ENCODE measurements around the gene JAM3.
"Not testable (repeated sequence)": the region's sequence is repeated elsewhere in the genome, so short reads cannot be mapped to it uniquely, and the experiment has no call there.

Gene JAM3

DNA sequence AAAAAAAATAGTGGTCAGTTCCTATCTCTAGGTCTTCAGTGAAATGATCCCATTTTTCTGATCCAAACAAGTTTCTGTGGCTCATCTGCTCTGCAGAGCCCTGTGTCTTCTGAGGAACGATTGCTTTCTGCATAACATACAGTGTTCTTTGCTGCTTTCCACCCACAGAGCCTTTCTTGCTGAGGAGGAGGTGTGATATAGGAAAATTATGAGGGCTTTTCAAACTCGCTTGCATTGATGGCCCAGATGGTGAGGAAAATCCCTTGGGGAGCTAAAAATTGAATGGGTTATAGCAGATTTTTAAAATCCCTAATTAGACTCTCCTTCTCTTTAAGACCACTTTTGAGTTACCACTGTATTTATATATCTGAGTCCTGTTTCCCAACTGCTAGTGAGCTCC lies 31.3 kb downstream of the JAM3 start:
- DNase-seq (ENCODE audit: low read depth in 2 of 2, low spot score in 1 of 2) = no peak

DNA sequence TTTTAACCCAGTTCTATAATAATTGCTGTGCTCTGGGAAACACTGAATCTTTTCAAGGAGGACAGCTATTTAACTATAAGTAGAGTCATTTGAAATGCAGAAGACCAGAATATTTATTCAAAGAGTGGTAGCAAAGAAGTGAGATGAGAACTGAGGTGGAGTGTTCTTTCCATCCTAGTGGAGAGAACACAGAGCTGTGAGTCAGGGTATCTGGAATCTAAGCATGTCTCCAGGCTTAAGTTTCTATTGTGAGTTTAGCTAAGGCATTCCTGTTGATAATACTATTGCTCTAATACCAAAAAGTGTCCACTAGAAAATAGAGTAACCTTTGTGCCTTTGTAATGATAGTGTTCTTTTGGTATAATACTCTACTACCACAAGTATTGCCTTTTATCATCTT lies 32.4 kb downstream of the JAM3 start:
- DNase-seq (ENCODE audit: low read depth in 2 of 2, low spot score in 1 of 2) = no peak

DNA sequence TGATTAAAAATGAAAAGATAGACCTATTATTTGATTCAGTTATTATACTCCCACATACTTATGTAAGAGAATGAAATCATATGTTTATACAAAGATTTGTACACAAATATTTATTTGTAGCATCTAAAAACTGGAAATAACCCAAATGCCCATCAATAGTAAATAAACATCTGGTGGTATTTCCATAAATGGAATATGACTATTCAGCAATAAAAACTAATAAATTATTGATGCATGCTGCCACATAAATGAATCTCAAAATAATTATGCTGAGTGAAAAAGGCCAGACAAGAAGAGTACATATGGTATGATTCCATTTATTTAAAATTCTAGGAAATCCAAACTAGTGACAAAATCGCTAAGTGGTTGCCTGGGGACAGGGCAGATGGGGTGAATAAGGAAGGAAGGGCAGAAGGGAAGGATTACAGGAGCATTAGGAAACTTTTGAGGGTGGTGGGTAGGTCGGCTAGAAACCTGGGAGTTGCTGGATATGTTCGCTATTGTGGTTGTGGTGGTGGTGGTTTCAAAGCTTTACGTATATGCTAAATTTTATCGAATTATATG lies 41.5 kb downstream of the JAM3 start:
- DNase-seq (ENCODE audit: low read depth in 2 of 2, low spot score in 1 of 2) = no peak

DNA sequence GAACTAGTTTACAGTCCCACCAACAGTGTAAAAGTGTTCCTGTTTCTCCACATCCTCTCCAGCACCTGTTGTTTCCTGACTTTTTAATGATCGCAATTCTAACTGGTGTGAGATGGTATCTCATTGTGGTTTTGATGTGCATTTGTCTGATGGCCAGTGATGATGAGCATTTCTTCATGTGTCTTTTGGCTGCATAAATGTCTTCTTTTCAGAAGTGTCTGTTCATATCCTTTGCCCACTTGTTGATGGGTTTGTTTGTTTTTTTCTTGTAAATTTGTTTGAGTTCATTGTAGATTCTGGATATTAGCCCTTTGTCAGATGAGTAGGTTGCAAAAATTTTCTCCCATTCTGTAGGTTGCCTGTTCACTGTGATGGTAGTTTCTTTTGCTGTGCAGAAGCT lies 44.9 kb downstream of the JAM3 start:
- DNase-seq (ENCODE audit: low read depth in 2 of 2, low spot score in 1 of 2) = not testable (repeated sequence)

DNA sequence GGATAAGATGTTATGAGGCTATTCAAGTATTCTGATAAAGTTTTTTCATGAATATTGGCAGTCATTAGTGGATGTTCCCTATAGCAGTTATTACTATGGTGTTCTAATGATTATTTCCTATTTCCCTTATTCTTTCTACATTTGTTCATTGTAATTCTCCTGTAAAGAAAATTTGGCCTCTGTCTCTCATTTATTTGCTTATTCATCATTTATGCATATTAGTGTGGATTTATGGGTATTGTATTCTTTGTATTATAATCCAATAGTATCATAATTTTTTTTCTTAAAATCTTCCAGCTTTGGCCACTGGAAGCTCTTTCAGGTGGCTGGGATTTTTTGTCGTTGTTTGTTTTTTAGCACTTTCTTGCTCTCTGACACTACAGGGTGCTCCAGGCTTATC lies 47.3 kb downstream of the JAM3 start:
- no peak for DNase-seq (ENCODE audit: low read depth in 2 of 2, low spot score in 1 of 2)

DNA sequence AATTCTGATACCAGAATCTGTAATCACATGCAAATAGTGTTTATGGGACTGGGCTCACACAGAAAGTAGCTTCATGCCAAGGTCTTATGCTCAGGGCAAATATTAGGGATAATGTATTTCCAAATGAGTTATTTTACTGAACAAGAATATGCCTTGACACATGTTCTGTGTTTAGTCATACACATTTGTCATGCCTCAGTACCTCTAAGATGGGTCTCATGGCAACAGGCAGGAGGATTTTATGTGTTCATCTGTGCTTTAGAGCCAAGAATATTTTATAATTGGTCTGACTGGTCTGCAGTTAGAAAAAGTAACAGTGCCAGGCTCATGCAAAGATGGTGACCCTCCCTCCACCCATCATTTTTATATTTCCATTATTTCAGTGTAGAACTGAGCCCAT lies 49.1 kb downstream of the JAM3 start:
- DNase-seq (ENCODE audit: low read depth in 2 of 2, low spot score in 1 of 2) = no peak

DNA sequence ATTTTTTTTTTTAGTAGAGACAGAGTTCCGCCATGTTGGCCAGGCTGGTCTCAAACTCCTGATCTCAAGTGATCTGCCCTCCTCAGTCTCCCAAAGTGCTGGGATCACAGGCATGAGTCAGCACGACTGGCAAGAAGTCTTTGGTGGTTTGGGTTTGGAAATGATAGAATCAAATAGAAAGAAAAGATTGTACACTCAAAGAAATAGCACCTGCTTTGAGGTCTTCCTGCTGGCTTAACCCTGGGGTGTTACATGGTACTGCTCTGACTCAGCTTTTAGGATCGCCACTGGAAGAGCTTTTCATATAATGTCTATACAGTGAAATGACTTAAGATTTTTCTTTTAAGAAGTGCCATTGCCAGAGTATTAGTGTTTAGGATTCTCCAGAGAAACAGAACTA lies 50.2 kb downstream of the JAM3 start:
- DNase-seq (ENCODE audit: low read depth in 2 of 2, low spot score in 1 of 2) = no peak

DNA sequence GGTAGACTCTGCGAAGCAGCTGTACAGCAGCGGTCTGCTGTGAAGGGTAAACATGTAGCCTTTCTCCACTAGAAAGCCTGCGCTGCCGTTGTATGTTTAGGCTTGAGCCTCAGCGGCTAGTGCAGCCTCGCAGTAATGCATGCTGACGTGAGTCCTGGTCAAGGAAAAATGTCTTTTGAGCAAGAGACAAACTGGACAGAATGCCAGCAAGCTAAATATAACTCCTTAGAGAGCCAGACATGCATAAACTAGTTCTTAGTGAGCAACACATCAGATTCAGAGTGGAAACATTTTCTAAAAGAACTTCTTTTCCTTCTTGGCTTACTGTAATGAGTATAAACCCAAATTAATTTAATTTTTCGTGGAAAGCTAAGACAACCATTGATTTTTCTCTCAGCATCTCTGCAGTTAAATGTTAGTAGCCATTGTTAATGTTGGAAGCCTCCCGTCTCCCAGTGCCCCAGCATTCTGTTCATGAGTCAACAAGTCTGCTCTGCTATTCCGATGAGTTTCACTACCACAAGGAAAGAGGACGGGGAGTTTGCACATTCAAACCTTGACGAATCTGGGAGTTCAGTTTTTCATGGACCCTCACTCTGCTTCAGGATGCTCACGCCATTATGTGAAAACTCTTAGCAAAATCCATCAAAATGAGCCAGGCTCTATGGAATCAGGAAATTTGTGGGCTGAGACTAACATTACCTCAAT lies 51.4 kb downstream of the JAM3 start:
- DNase-seq (ENCODE audit: low read depth in 2 of 2, low spot score in 1 of 2) = no peak

DNA sequence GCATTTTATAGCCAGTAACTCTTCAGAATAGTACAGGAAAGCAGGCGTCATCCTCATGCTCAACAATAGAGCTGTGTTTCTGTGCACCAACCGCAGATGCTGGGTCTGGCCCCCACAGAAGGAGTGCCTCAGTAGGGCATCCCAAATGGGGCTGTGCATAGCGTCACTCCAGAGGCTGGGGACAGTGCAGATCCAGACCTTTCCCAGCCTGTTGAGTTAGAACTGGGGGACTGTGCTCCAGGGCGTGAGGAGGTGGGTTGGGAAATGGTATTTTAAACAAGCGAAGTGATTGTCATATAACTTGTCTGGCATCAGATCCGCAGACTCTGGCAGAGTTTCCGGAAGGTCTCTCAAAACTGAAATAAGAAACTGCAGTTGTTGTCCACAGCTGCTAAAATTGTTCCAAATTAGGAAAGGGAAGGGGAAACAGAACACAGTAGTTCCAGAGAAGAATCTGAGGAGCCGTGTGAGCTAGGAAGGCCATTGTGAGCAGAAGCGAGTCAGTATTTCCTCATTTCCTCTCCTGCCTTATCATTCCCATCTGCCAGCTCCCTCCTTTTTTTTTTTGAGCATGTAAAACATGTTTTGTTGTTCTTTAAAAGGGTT lies 52.2 kb downstream of the JAM3 start:
- no peak for DNase-seq (ENCODE audit: low read depth in 2 of 2, low spot score in 1 of 2)

DNA sequence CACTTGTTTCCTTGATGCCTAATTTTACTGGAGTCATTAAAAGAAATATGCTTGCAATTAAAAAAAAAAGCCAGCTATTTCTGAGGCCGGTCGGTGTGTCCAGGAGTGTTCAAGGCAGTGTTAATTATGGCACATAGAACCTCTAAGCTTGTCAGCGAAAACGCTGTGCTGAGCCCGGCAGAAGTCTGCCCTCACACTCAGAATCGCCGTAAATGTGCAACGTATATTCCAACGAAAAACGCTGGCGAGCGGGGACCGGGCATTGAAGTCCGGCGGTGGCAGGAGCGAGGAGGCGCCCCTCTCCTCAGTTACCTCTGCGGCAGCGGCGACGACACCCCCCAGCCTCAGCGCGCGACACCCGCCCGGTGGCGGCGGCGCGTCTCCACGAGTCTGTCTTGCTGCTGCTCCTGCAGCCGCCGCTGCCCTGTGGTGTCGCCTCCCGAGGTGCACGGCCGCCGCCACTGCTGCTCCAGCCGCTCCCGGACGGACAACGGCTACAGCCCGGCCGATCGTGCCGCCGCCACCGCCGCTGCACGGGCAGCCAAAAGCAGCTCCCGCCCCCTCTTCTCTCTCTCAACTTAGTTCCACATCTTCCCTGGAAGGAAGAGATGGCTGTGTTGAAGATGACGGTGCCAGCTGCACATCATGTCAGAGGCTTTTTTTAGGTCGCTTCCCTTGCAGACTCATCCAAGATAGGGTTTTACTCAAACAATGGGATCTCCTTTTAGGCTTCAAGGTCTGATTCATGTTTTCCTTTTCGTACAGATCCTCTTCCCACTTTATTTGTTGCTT lies 56.0 kb downstream of the JAM3 start:
- DNase-seq (ENCODE audit: low read depth in 2 of 2, low spot score in 1 of 2) = no peak

DNA sequence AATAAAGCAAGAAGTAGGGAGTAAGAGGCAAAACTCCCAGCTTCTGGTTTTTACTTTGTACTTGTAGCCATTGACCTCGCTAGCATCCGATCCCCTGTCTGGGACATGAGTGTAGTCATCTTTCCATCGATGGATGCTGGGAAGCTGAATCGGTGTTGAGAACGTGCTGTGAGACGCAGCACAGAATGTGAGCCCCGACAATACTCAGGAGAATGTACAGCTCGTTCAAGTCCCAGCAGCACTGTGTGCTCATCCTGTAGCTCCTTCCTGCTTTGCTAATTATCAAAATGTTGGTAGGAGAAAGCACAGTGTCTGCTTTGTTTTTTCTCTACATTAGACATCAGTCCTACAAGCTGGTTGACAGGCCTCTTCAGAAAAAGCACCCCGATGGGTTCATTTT lies 56.6 kb downstream of the JAM3 start:
- DNase-seq (ENCODE audit: low read depth in 2 of 2, low spot score in 1 of 2) = no peak

DNA sequence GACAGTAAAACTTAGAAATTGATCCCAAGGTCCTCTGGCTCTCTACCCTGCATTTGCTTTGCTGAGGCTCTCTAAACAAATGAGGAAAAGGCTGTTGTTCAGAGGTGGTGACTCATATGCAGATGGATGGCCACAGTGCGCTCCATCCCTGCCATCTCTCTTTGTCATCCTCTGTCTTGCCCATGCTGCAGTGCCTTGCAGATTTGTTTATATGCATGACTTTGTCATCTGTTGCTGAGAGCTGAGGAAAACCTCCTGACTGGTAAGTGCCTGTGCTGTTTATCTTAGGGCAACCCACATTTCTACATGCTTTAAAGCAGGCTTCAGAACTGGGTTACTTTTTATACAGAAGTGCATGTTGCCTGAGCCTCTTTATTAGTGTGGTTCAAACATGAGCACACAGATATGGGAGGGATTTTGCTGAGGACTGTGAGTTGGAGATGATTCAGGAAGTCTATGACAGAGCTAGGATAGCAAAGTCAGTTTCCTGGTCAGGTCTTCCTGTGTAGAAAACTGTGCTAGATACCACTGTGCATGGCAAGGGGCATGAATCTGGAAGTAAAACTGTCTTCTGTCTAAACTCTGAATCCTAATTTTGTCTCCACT lies 57.4 kb downstream of the JAM3 start:
- no peak for DNase-seq (ENCODE audit: low read depth in 2 of 2, low spot score in 1 of 2)

DNA sequence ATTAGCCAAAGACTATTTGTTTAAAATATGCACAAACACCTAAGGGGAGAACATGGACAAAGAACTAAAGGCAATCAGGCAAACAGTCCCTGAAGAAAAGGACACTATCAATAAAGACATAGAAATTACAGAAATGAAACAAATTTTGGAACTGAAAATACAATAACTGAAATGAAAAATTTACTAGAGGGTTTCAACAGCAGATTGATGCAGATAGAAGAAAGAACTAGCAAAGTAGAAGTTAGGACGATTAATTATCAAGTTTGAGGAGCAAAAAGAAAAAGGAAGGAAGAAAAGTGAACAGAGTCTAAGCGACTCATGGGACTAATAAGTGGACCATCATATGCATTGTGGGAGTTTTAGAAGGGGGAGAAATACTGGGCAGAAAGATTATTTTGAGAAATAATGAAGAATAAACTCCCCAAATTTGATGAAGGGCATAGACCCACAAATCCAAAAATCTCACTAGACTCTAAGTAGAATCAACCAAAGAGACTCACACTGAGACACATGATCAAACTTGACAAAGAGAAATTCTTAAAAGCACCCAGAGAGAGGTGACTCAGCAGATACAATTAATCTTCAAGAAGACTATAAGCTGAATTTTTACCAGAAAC lies 62.9 kb downstream of the JAM3 start:
- no peak for DNase-seq (ENCODE audit: low read depth in 2 of 2, low spot score in 1 of 2)

DNA sequence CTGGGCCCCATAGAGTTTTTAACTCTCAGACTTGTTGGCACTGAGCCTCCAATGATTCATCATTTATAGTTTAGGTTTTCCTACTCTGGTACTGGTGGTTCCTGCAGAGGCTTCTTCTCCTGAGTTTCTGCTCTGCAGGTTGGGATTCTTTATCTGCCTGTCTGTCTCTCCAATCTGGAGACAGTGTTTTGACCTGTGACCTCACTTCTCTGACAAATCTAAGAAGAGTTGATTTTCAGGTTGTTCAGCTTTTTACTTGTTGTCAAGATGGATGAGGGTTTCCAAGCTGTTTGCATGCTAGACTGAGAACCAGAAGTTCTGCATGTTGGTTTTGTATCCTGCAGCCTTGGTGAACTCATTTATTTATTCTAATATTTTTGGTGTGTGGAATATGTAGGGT lies 63.9 kb downstream of the JAM3 start:
- DNase-seq (ENCODE audit: low read depth in 2 of 2, low spot score in 1 of 2) = no peak

DNA sequence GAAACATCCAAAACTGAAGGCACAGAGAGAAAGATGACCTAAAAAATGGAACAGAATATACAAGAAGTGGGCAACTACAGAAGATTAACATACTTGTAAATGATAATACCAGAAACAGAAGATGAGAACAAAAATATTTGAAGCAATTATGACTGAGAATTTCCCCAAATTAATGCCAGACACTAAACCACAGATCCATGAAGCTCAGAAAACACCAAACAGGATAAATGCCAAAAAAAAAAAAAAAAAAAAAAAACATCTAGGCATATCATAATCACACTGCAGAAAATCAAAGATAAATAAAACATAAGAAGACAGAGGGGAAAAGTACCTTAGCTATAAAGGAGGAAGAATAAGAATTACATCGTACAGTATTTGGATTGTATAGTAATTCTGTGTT lies 65.3 kb downstream of the JAM3 start:
- DNase-seq (ENCODE audit: low read depth in 2 of 2, low spot score in 1 of 2) = no peak

DNA sequence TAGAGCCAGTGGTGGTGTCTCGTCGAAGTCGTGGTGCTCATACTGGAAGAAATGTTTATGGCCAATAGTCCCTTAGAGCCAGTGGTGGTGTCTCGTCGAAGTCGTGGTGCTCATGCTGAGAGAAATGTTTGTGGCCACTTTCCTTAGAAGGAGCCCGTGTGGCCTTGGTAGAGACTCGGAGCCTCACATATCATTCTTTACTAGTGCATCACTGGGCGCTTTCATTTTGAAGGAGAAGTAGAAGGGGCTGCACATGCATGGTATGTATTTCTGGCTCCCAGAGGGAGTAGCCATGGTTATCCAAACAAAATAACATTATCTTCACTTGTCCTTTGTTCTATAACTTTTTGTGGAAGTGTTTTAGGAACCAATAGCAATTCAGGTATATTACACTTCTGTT lies 69.5 kb downstream of the JAM3 start:
- no peak for DNase-seq (ENCODE audit: low read depth in 2 of 2, low spot score in 1 of 2)

DNA sequence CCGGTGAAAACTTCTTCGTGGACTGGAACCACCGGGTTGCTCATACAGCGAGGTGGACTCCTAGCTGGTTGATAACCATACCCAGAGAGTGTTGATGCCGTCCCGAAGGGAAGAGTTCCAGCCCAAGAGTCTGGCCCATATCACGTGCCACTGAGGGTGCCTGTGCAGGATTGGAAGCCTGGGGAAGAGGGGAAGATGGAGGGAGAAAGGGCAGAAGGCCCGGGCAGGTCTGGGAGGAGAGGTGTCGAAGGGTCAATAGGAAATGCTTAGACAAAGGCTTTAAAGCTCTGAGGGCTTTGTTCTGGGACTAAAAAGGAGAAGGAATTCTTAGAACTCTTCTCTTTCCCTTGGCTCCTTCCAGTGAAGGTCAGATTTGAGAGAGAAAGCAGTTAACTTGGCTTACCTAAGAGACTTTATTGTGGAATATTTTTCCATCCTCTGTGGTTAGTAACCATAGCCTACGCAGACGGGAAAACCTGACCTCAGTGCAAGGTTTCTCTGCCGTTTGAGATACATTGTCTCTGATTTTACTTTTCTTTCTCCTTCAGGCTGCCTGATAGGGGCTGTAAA lies 70.5 kb downstream of the JAM3 start:
- no peak for DNase-seq (ENCODE audit: low read depth in 2 of 2, low spot score in 1 of 2)

DNA sequence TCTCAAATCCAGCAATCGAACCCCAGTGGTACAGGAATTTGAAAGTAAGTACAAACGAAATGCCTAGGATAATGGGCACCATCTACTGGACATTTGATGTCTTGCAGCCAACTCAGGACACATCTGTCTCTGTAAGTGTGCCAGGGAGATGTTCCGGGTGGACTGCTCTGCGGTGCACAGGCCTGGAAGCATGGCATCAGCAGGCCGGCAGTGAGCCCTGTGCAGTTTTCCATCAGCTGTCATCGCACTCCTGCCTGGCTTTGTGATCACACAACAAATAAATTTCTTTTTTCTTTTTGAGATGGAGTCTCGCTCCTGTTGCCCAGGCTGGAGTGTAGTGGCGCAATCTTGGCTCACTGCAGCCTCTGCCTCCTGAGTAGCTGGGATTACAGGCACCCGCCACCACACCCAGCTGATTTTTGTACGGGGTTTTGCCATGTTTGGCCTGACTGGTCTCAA lies 71.0 kb downstream of the JAM3 start:
- peak in 1 of 2 donors; percentile 4 for DNase-seq (ENCODE audit: low read depth in 2 of 2, low spot score in 1 of 2)

DNA sequence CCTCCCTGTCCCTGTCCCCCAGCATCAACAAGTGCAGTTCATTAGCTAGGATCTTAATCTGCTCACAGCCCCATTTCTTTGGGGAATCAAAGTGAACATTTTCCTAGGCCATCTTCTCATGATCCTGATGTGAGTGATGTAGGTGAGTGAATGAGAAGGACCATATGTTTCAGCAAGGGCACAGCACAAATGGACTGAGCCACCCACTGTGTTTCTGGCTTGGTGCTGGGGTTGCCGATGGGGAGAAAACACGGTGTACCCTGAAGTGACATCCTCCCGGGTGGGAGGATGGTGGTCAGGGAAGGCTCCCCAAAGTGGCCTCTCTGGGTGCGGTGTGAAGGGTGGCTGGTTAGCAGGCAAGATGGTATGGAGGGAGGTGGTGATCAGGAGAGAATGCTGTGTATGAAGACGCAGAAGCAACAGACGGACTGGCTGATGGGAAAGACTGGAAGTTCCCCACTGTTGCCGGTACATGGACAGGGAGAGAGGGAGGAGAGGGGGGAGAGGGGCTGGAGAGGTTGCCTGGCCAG lies 72.2 kb downstream of the JAM3 start:
- DNase-seq (ENCODE audit: low read depth in 2 of 2, low spot score in 1 of 2) = no peak

DNA sequence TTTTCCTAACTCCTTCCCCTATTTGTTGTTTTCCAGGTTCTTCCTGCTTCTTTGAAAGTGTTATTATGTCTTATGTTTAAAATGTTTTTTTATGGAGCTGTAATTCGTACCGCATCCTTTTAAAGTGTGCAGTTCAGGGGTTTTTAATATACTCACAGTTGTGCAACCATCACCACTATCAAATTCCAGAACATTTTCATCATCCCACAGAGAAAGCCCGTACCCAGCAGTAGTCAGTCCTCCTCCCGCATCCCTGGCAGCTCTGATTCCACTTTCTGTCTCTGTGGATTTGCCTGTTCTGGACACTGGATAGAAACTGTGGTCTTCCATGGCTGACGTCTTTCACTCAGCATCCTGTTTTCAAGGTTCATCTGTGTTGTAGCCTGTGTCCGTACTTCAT lies 73.7 kb downstream of the JAM3 start:
- DNase-seq (ENCODE audit: low read depth in 2 of 2, low spot score in 1 of 2) = no peak

DNA sequence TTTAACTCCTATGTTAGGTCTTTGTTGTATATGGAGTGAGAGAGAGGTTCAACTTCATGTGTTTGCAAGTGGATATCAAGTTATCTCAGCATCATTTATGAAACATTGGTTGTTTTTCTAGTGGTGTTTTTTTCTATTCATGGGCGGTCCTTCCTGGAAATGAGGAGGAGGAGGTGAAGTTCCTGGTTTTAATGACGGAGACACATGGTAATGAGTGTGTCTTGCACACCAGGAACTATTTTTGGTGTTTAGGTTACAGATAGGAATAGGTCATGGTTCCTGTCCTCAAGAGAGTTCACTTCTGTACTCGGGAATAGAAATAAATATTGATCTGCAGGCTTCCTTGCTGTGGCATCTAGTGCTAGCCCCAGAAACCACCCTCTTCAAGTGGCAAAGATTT lies 74.9 kb downstream of the JAM3 start:
- DNase-seq (ENCODE audit: low read depth in 2 of 2, low spot score in 1 of 2) = no peak

All from stimulated activated CD8-positive, alpha-beta memory T cell treated with anti-CD3 and anti-CD28 coated beads, Interleukin-4, amount 100 ng/mL, for 4 hours (primary cell).